HL-60 (cell line): ENCODE measurements around the gene PNLDC1.
"Not testable (repeated sequence)": the region's sequence is repeated elsewhere in the genome, so short reads cannot be mapped to it uniquely, and the experiment has no call there.

Experiments used
- DNase-seq, 2 experiments: peaks; one replicate each; pipeline ENCODE4 v3.0.0-alpha.2; 2010 to 2020; ENCODE audit warnings: low read depth in 1 of 2, low spot score in 1 of 2
- H3K27ac ChIP-seq: fragments of 250-450 bp; sonication (Bioruptor Pico); replicated peaks from 2 replicates; pipeline ENCODE4 v1.5.1; 2020; ENCODE audit warnings: mild to moderate bottlenecking, moderate library complexity
- H3K27me3 ChIP-seq: fragments of 250-450 bp; sonication (Bioruptor Pico); 2 replicates; pipeline ENCODE4 v1.5.1; 2021; ENCODE audit warnings: mild to moderate bottlenecking, moderate library complexity; ENCODE audit not compliant: insufficient read depth, poor library complexity, severe bottlenecking
- H3K4me3 ChIP-seq: replicated peaks from 2 replicates; pipeline ENCODE4 v1.5.1; 2011; ENCODE audit warnings: mild to moderate bottlenecking, control low read depth, low read length; ENCODE audit not compliant: insufficient read depth
- CTCF ChIP-seq: IDR thresholded peaks from one replicate; pipeline ENCODE4 v1.5.1; 2011; ENCODE audit warnings: low read length, control low read depth, inconsistent platforms; ENCODE audit not compliant: insufficient read depth
- GABPA ChIP-seq: IDR thresholded peaks from 2 replicates; pipeline ENCODE4 v1.6.1; 2012; ENCODE audit warnings: low read depth
- POLR2AphosphoS5 ChIP-seq: IDR thresholded peaks from 2 replicates; pipeline ENCODE4 v1.6.1; 2012; ENCODE audit warnings: low read depth
- SPI1 ChIP-seq: IDR thresholded peaks from 2 replicates; pipeline ENCODE4 v1.6.1; 2012; ENCODE audit warnings: low read depth, mild to moderate bottlenecking, borderline replicate concordance
- TF ChIP-seq, protein P1 (sequence below): IDR thresholded peaks from 2 replicates; pipeline ENCODE4 v1.6.1; 2012; ENCODE audit warnings: low read depth; ENCODE audit not compliant: insufficient replicate concordance

The PNLDC1 gene

DNA sequence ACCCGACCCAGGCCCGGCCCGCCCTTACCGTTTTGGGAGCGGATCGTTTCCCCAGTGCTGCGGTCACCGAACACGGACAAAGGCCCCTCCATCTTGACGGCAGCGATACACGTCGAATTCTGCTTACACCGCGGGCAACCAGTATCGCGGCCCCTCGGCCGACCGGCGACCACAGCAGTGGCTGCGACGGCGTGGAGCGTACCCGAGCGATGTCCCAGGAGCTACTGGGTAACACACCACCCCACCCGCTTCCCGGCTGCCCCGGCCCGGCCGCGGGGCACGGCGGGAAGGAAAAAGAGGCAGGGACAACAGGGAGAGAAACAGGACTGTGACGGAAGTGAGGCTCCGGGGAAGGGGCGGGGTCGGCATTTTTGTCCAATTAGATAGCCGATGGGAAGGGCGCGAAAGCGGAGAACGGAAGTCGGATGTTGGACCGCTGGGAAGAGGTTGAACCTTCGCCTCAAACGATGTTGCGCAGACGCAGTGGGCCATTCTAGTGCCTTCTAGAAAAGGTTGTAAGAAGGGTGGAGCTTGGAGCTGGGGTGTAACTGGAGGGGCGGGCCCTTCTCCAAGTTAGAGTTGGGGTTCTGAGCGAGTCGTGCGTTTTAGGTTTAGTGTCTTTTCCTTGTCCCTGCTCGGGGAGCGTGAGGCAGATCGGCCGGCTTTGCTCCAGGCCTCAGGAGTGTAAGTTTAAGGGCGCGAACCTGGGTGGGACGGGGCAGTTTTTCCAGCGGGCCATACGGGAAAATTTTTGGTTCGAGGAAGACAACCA, 10.5 kb upstream of the PNLDC1 start, which contains the start of gene TCP1:
TSS of gene TCP1 (minus strand) at position 226 of the 772 bp plus-strand sequence. CDS start at position 92, 134 bp downstream.
- peak within 1 kb of the TSS; percentile 87 for H3K27ac ChIP-seq
- H3K4me3 ChIP-seq = peak within 1 kb of the TSS; percentile 91
- TF ChIP-seq CTCF (no peak), POLR2AphosphoS5 (peak; percentile 75), GABPA (peak; percentile 84), SPI1 (peak; percentile 78; the same call in 1 of the 2 replicates)
- TF ChIP-seq, protein P1, sequence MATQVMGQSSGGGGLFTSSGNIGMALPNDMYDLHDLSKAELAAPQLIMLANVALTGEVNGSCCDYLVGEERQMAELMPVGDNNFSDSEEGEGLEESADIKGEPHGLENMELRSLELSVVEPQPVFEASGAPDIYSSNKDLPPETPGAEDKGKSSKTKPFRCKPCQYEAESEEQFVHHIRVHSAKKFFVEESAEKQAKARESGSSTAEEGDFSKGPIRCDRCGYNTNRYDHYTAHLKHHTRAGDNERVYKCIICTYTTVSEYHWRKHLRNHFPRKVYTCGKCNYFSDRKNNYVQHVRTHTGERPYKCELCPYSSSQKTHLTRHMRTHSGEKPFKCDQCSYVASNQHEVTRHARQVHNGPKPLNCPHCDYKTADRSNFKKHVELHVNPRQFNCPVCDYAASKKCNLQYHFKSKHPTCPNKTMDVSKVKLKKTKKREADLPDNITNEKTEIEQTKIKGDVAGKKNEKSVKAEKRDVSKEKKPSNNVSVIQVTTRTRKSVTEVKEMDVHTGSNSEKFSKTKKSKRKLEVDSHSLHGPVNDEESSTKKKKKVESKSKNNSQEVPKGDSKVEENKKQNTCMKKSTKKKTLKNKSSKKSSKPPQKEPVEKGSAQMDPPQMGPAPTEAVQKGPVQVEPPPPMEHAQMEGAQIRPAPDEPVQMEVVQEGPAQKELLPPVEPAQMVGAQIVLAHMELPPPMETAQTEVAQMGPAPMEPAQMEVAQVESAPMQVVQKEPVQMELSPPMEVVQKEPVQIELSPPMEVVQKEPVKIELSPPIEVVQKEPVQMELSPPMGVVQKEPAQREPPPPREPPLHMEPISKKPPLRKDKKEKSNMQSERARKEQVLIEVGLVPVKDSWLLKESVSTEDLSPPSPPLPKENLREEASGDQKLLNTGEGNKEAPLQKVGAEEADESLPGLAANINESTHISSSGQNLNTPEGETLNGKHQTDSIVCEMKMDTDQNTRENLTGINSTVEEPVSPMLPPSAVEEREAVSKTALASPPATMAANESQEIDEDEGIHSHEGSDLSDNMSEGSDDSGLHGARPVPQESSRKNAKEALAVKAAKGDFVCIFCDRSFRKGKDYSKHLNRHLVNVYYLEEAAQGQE = no peak

DNA sequence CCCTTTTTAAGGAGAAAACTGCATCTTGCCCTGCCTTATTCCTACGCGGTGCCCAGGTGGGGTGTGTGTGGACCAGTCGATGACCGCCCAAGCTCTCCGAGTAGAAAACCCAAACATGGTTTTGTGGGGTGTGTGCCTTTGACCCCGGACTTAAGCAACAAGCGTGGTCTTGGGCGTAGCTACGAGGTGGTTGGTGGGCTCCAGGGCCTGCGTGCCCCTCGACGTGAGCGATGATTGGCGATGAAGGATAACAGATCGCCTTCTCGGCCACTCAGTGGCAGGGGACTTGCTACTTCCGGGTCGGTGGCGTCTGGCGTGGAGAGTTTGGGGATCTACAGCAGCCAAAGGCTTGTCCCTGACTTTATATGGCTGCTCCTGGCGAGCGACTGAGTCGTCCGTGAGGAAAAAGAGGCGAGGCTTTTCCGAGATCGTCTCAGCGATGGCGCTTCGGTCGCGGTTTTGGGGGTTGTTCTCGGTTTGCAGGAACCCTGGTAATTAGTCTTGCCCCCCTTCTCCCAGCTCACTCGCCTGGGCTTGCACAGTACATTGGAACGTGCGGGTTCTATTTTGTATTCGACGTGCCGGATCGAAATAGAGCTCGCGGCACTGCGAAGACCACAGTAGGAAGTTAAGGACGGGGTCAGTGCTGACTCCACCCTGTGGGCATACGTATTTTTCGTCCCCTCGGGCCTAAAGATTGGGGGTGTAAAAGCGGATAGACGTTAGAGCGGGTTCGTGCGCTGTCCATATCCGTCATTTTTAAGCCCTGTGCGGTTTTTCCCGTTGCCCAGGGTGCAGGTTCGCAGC, 9.7 kb upstream of the PNLDC1 start, which contains the start of gene MRPL18:
TSS of gene MRPL18 (plus strand) at position 319 of the 807 bp plus-strand sequence. CDS start at position 440, 121 bp downstream.
- TF ChIP-seq POLR2AphosphoS5 = peak; percentile 52; the same call in 1 of the 2 replicates
- TF ChIP-seq CTCF = no peak
- TF ChIP-seq SPI1 = no peak
- TF ChIP-seq, protein P1 = peak; percentile 61
- no peak for TF ChIP-seq GABPA
- Histone ChIP-seq H3K4me3 (peak within 1 kb of the TSS; percentile 91), H3K27ac (peak within 1 kb of the TSS; percentile 87), H3K27me3 (no peaks in the 10 kb centered on the region)
- peak; percentile 87 to 96 for DNase-seq

More for the DNA sequence above, 10.5 kb upstream of the PNLDC1 start, which contains the start of gene TCP1:
- H3K27me3 ChIP-seq = no peaks in the 10 kb centered on the region
- DNase-seq = peak; percentile 98 to 100

GRCh38 chr6:159790956-159791598, 9.0 kb upstream of the PNLDC1 start:
- Histone ChIP-seq H3K27me3 (no peaks in the 10 kb centered on the region), H3K4me3 (peak overlapping the region; percentile 87), H3K27ac (peak overlapping the region; percentile 87)
- TF ChIP-seq, protein P1 = no peak
- TF ChIP-seq CTCF (no peak), POLR2AphosphoS5 (no peak), GABPA (no peak), SPI1 (peak; percentile 67; the same call in 1 of the 2 replicates)
- peak in 1 of 2 experiments; percentile 53 for DNase-seq

DNA sequence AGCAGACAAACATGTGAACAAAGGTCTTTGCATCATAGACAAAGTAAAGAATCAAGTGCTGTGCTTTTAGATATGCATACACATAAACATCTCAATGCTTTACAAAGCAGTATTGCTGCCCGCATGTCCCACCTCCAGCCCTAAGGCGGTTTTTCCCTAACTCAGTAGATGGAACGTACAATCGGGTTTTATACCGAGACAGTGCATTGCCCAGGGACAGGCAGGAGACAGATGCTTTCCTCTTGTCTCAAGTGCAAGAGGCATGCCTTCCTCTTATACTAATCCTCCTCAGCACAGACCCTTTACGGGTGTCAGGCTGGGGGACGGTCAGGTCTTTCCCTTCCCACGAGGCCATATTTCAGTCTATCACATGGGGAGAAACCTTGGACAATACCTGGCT, 5.1 kb upstream of the PNLDC1 start:
- H3K27me3 ChIP-seq, H3K4me3 ChIP-seq, H3K27ac ChIP-seq, DNase-seq: not testable (repeated sequence)
